HG02884 (cell line): ENCODE data around the gene EPHA1.

Source experiments
- ATAC-seq: cut with Tn5 transposase; IDR thresholded peaks from one replicate; pipeline ENCODE4 v1.9.1; 2021; ENCODE audit warnings: mild to moderate bottlenecking, moderate library complexity; ENCODE audit not compliant: unreplicated experiment

The EPHA1 gene

DNA sequence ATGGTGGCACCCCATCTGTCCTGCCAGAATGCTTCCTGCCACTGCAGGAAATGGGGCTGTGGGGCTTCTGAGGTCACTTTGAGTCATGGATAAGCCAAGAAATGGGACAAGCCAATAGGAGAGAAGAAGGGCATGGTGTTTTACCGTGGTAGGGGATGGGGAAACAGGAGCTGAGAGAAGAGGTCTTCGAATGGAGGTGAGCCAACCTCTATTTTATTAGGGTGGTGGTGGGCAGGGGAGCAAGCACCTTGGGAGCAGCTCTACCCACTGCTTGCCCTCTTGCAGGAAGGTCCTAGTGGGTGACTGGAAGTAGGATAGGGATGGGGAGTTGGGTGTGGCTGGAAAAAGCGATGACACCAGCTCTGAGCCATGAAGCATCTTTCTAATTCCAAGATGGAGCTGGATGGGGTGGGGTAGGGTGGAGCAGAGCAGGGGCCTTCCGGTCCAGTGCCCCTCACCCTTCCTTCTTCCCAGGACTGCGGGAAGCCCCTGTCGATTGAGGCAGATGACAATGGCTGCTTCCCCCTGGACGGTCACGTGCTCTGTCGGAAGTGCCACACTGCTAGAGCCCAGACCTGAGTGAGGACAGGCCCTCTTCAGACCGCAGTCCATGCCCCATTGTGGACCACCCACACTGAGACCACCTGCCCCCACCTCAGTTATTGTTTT lies 18.4 kb downstream of the EPHA1 start:
- no peak for ATAC-seq

DNA sequence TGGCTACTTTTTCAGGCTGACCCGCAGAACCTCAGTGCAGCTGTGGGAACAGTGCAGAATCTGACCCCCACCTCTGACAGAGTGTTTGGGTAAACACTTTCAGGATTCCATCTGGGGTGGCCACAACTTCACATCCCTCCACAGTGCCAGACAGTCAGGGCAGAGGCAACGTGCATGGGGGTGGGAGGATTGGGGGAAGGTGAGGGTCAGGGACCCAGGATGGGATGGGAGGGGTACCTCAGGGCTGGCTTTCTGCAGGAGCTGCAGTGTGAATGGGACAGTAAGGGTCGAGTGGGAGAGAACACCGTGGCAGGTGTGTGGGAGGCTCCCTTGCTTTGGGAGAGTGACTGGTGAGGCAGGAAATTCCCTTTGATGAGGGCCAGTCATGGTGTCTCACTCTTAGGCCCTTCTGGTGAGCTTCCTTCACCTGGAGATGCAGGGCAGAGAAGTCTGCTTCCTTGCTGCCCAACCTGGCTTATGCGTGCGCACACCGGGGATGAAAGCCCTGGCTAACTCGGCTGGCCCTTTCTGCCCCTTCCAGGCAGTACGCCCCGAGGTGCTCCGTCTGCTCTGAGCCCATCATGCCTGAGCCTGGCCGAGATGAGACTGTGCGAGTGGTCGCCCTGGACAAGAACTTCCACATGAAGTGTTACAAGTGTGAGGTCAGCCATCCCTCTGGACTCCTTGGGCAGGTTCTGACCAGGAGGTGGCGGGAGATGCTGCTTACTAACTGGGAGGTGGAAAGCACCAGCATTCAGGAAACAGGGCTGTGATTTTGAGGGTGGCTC lies 19.1 kb downstream of the EPHA1 start:
- no peak for ATAC-seq

DNA sequence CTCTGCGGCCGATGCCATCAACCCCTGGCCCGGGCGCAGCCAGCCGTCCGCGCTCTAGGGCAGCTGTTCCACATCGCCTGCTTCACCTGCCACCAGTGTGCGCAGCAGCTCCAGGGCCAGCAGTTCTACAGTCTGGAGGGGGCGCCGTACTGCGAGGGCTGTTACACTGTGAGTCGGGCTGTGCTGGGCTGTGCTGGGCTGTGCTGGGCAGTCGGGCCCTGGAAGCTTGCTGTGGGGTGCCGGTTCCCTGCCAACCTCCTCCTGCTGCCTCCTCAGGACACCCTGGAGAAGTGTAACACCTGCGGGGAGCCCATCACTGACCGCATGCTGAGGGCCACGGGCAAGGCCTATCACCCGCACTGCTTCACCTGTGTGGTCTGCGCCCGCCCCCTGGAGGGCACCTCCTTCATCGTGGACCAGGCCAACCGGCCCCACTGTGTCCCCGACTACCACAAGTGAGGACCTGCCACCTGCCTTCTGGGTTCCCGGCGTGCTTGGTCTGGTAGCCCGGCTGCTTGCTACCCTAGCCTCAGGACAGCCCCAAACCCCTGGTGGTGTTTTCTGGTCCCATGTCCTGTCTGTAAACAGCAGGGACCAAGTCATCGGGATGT lies 20.1 kb downstream of the EPHA1 start:
- no peak for ATAC-seq

DNA sequence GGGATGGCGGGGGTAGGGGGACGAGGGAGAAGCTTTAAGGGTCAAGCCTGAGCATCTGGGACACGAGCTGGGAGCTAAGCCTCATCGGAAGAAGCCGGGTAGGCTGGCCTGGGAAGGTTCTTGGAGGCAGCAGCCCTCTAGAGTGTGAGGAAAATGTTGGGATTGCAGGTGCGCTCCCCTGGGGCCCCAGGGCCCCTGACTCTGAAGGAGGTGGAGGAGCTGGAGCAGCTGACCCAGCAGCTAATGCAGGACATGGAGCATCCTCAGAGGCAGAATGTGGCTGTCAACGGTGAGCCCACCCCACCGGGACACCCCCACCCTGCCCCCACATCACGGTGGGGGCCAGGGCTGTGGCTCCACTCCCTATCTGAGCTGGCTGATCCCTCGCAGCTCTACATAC lies 20.6 kb downstream of the EPHA1 start:
- ATAC-seq: no peak

DNA sequence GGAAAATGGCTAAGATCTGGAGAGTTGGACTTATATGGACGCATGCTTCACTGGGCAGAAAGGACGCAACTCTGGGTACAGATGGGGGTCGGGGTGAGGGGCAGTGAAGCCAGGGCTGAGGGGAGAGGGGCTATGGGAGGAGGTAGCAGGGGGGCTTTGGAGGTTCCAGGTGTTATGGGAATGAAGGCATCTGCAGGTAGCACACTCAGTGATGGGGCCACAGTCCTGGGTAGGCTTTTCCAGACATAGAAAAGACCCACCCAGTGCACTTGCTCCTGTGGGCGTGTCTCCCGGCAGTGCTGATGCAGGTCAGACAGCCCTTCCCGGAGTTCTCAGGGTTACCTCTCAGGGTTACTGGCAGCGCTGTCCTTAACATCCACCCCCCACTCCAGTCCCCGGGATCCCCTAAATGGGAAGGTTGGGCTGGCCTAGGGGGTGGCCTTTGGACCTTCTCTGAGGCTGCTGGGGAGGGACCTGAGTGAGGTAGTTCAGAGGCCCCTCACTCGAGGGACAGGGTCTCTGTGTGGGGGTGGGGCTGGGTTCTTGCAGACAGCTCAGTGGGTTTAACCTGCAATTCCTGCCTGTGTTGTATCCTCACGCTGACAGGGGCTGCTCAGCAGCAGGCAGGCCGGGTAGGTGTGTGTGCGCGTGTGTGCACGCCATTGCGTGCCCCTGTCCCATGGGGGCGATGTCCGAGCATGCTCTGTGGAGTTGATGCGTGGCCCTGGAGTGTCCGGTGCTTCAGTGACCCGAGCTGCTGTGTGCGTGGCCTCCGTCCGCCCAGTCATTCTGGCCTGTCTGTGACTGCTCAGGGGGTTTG lies 21.3 kb downstream of the EPHA1 start:
- no peak for ATAC-seq

DNA sequence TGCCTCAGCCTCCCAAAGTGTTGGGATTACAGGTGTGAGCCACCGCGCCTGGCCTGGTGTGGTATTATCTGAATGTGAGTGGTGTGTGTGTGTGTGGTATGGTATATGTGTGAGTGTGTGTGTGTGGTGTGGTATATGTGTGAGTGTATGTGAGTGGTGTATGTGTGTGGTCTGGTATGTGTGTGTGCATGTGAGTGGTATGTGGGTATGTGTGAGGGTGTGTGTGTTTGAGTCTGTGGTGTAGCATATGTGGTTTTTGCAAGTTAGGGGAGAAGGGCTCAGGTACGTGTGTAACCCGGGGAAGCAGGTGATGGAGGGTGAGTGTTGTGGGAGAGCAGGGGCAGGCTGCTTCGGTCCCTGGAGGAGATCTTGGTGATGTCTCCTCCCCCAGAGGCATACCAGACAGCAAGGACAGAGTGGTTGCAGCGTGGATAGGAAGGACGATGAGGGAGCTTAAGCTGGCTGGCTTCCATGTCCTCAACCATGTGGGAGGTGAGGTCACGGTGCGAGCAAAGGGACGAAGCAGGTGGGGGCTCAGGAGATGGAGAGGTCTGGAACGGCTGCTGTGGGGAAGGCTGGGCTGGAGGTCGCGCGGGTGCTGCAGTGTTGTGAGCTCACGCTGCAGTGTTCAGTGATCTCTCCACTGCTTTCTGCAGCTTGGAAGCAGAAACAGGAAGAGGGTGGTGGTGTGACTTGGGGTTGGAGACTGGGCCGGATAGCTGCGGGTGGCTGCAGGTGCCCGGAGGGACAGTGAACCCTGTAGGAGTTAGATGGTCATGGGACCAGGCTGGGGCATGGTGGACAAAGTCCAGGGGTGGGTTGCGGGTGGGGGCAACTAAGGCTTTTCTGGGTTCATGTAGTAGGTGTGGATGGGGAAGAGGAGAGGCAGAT lies 22.5 kb downstream of the EPHA1 start:
- ATAC-seq: no peak

DNA sequence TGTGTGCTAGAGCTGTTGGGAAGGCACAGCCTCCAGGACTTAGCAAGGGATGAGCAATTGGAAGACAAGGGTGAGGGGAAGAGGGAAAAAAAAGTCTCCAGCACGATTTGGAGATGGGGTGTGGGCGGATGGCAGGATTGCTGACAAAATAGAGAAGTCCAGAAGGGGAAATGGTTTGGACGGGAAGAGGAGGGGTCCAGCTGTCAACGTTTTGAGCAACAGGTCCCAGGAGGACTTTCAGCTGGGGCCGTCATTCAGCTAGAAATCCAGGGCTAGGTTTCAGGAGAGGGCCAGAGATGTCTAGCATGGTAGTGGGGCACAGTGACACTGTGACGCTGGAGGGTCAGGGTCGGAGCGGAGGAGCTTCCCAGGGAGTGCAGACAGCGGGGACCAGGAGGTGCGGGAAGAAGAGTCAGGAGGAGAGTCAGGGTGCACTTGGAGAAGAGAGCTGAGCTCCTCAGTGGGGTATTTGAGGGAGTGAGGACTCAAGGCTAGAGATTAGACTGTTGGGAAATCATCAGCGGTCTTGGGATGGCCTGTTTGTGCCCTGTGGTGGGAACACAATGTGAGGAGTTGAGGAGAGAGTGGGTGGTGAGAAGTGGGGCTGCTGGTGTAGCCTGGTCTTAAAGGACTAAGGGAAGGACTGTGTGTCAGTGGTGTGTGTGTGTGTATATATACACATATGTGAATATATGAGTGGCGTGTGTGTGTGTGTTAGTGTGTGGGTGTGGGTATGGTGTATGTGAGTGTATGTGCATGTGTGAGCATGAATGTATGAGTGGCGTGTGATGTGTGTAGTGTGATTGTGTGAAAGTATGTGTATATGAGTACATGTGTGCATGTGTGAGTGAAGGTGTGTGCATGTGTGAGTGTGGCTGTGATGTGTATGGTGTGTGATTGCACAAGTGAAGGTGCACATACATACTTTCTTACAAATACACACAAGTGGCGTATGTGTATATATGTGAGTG lies 23.7 kb downstream of the EPHA1 start:
- ATAC-seq: no peak

DNA sequence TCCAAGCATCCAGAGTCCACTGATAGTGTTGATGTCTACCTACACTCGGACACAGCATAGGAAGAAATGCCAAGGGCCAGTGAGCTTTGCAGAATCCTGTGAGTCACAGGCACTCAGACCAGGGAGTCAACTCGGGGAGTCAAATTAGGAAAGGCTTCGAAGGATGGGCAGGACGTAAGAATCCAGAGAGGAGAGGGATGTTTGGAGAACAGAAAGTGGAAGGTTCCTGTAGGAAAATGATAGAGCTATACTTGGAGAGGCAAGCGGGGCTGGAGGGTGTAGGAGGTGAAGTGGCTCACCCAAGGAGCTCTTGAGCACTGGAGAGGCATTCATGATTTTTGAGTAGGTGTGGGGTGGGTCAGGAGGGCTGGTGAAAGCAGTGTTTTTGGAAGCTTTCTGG lies 24.5 kb downstream of the EPHA1 start:
- ATAC-seq: no peak

DNA sequence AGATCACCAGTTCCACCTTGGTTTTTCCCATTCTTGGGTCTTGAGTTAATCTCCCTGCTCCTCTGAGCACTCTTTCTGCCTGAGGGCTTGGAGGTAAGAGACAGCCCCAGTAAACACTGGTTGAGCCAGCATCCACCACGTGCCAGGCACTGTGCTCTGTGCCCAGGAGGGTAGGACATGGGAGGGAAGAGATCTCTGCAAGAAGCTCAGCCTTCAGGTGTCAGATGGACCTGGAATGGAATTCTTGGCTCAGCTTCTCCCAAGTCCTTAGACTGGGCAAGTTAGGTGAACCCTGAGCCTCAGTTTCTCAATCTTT lies 25.1 kb downstream of the EPHA1 start:
- no peak for ATAC-seq

DNA sequence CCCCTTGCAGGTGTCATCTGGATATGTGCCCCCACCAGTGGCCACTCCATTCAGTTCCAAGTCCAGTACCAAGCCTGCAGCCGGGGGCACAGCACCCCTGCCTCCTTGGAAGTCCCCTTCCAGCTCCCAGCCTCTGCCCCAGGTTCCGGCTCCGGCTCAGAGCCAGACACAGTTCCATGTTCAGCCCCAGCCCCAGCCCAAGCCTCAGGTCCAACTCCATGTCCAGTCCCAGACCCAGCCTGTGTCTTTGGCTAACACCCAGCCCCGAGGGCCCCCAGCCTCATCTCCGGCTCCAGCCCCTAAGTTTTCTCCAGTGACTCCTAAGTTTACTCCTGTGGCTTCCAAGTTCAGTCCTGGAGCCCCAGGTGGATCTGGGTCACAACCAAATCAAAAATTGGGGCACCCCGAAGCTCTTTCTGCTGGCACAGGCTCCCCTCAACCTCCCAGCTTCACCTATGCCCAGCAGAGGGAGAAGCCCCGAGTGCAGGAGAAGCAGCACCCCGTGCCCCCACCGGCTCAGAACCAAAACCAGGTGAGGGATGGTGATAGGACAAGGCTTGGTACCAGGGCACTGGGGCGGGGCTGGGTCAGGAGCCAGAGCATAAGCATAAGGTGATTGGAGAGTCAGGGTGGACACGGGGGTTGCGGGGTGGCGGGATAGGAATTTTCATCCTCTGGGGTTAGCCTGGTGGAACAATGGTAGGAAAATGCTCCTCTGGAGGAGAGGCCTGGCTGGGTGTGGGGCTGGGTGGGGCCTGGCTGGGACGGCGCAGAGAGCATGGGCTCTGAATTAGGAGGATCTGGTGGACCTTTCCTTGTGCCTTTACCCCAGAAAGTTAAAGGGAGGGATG lies 25.6 kb downstream of the EPHA1 start:
- no peak for ATAC-seq

DNA sequence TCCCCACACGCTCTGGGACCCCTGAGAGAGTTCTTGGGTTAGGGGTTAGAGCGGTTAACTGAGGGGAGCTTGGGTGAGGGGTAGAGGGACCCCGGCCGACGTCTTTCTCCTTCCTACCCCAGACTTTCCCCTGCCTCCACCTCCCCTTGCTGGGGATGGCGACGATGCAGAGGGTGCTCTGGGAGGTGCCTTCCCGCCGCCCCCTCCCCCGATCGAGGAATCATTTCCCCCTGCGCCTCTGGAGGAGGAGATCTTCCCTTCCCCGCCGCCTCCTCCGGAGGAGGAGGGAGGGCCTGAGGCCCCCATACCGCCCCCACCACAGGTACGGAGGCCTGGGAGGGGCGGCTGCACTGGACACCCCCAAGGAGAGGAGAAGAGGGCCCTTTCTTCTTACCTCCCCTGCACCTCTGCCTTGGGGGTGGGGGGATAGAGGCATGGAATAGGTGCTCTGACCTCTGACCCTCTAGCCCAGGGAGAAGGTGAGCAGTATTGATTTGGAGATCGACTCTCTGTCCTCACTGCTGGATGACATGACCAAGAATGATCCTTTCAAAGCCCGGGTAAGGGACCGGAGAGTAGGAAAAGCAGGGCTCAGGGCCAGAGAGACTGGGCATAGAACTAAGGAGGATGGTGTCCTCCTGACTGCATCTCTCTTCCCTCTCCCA lies 26.4 kb downstream of the EPHA1 start:
- ATAC-seq: no peak

DNA sequence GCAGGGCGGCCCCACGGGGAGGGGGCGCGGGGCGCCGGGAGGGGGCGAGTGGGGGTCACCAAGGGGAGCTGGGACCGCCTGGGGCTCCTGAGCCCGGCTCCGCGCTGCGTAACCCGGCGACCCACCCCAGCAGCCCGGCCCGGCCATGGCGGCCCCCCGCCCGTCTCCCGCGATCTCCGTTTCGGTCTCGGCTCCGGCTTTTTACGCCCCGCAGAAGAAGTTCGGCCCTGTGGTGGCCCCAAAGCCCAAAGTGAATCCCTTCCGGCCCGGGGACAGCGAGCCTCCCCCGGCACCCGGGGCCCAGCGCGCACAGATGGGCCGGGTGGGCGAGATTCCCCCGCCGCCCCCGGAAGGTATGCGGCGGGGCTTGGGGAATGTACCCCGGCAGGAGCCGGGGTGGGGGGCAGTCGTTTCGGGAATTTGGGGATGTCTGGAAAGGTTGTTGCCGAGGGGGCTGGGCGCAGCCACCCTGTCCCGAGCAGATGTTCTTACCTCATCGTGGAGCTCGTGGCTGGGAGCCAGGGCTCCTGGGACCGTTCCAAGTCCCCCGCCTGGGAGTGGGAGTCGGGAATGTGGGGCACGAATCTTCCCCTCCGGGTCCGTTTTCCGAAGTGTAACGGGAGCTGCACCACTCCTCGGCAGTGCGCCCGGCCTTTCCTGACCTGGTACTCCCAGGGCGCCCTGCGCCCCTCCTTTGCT lies 27.1 kb downstream of the EPHA1 start:
- peak; percentile 8 for ATAC-seq

DNA sequence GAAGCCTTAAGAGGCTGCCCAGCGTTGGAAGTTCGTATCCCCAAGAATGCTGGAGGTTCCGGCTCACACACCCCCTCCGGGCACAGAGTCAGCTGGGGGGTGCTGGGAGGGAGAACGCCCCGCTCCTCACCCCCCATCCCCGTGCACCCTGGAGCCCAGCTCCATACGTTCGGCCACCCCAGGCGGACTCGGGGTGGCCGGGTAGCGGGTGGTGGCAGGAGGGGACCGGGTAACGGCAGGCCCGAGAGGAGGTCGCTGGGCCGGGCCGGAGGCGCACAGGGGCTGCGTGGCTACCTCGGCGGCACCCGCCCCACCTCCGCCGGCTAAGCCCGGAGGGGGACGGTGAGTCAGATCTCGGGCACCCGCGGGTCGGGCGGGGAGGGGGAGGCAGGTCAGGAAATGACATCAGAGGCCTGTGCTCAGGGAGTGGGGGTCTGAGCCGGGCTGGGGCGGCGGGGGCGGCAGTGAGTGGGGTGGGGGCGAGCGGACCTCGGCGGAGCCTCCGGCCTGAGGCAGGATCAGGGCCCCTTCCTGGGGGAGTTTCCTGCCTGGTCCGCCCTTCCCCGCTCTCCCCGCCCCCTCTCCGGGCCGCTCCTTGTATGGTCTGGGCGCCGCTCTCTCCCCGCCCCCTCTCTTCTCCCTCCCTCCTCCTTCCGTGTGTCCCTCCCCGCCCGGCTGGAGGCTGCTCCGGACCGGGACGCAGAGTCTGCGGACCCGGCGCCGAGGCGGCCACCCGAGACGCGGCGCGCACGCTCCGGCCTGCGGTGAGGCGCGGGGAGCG lies 27.8 kb downstream of the EPHA1 start, which contains the start of gene ZYX:
Gene ZYX, plus strand, starts transcription at position 700 of the 781 bp plus-strand sequence. CDS start 227 bp downstream, outside the sequence.
- ATAC-seq: peak; percentile 65

DNA sequence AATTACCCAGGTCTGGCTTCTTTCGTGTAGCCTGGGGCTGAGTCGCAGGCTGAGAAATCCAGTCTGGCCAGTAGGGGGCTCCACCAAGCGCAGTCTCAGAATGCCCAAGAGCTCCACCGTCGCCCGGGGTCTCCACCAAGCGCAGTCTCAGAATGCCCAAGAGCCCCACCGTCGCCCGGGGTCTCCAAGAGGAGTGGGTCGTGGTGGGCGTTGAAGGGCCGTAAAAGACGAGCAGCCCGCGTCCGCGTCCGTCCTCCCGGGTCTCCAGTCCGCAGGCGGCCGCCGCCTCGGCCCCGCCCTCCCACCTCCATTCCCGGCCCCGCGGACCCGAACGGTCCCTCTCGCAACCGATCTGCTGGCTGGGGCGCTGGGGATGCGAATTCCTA lies 28.4 kb downstream of the EPHA1 start:
- peak; percentile 50 for ATAC-seq

DNA sequence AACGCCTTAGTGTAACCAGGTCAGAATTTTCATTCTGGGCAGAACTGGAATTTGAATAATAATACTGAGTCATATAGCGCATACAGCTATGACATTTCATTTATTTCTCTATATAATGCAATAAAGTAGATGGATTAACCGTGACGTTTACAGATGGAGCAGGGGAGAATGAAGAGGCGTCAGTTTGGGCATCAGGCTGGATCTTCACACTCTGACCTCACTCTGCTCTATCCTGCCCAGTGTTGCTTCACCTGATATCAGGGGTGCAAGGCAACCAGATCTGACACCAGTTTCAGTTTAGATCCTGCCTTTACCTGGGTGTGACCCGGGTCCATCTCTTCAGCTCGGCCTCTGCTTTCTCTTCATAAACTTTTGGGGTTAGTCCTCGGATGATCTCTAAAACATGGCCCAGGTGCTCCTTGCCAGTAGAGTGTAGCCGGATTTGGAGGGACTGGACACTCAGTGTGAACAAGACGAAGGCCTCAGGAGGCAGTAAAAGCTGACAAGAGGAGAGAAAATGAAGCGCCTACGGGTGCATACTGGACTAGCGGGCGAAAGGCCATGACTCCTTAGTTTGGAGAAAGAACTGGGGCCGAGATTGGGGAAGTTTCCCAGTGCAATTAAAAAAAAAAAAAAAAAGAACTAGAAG lies 28.9 kb downstream of the EPHA1 start:
- peak; percentile 3 for ATAC-seq

DNA sequence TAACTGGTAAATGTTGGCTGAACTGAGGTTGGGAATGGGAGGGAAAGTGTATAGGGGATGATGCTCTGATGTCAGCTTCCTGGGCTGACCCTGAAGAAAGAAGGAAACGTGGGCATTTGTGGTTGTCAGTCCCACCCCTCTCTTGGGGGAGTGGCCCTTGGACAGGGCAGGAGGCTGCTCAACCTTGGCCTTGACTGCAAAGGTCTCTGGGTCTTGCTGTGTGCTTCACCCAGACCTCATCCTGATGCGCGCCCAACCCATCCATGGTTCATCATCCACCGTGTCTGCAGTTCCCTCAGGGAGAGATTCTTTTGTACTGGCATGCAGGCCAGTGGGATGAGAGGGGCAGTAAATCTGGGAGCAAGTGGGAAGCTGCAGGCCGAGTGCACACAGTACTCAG lies 32.3 kb downstream of the EPHA1 start:
- ATAC-seq: no peak
